Erythroblast (primary cell): ENCODE results near the gene KRTAP21-3.

ENCODE experiments used
- GATA1 ChIP-seq: IDR thresholded peaks from 2 replicates; pipeline ENCODE4 v1.6.1; 2011; ENCODE audit warnings: low read depth, mild to moderate bottlenecking, control low read depth, low read length, moderate library complexity
- POLR2A ChIP-seq: IDR thresholded peaks from 2 replicates; pipeline ENCODE4 v1.6.1; 2011; ENCODE audit warnings: mild to moderate bottlenecking, low read length

DNA sequence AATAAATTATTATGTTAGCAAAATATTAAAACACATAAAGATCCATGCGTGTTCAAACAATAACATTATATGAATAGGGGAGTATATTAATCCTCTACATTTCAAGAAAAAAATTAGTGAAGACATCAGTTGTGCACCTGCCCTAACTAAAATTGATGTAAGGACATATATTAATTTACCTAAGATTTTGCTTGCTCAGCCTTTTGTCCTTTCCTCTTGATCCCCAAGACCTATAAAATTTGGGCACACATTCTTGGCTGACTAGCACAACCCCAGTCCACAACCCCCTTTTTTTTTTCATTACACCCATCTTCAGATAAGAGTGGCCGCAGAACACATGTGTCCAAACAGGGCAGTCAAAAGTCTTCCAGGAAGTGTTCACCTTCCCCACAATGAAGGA, 21.9 kb upstream of the KRTAP21-3 start:
- TF ChIP-seq POLR2A (no peak), GATA1 (no peak)
